Fibroblast of mammary gland (primary cell): Measurements from ENCODE around the gene GFI1B.

Experiments
- DNase-seq: peaks from one replicate; pipeline ENCODE4 v3.0.0-alpha.2; 2010; ENCODE audit warnings: low read depth
- H3K4me3 ChIP-seq: 2 replicates; pipeline ENCODE4 v1.5.1; 2011; ENCODE audit warnings: low read depth, mild to moderate bottlenecking, low read length, moderate library complexity; ENCODE audit not compliant: control insufficient read depth
- CTCF ChIP-seq: conservative IDR thresholded peaks from 2 replicates; pipeline ENCODE4 v1.5.1; 2011; ENCODE audit warnings: low read depth, low read length, inconsistent platforms; ENCODE audit not compliant: control insufficient read depth, insufficient read depth

The GFI1B gene

DNA sequence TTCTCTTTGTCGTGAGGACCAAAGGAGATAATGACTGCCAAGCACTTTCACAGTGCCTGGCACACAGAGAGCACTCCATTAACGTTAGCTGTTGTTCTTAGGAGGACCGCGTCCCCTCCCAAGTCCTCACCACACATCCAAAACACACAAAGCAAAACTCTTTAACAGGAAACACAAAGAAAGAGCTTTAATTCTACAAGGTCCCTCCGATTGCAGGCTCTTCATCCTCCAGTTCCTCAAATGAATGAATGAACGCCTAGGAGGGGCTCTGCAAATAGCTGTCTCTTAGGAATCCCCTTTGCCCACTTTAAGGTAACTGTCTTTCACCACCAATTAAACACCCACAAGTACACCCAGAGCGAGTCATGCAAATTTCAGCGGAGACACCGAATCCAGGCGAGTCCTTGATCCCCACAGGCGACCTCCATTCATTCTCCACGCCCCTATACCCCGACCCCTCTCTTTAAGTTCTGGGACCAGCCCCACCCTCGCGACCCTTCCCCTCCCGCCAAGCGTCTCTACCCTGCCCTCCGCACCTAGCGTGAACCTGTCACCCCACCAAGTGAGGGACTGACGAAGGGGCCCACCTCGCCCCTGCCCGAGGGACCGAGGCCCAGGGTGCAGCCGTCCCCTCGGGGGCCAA is 34.7 kb upstream of the GFI1B start:
- peak overlapping the region; percentile 94 for H3K4me3 ChIP-seq
- DNase-seq: peak; percentile 6
- no peak for TF ChIP-seq CTCF

DNA sequence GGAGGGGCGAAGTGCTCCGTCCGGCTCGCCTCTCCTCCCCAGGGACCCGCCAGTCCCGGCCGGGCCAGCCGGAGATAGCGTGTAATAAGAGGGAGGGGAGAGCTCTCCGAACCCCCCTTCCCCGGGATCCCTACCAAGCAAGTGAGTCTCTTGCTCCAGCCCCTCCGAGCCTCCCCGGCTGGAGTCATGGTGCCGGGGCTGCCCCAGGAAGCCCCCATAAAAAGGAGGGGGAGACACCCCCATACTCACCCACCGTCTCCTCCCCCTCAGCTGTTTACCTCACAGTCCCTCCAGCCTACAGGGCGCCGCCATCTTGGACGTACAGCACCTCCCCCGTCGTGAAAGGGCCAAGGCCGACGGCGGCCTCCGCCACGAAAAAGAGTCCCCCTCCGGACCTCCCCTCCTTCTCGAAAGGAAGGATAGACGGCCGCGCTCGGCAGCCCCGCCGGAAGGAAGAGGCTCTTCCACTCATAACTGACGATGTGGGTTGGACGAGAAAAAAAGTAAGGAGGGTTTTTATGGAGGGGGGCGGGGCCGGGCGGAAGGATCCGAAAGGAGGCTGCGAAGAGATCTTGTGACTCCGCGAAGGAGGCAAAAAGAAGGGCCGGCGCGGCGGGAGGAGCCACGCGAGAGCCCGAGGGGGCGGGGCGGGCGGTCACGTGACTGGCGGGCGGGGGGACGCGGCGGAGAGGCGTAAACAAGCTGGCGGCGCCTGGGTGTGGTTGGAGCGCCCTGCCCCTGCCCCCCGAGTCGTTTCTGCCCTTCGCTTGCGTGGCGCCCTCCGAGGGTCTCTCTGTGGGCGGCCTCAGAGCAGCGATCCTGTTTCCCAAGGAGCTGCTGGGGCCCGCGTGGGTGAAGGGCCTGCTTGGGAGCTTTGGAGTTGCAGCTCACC is 34.0 kb upstream of the GFI1B start, which contains the start of gene TSC1:
TSC1 (minus strand) TSS at position 323 of the 892 bp plus-strand sequence. CDS start 15,744 bp downstream, outside the sequence.
- TF ChIP-seq CTCF: no peak
- peak; percentile 92 for DNase-seq
- H3K4me3 ChIP-seq: peak within 1 kb of the TSS; percentile 94

DNA sequence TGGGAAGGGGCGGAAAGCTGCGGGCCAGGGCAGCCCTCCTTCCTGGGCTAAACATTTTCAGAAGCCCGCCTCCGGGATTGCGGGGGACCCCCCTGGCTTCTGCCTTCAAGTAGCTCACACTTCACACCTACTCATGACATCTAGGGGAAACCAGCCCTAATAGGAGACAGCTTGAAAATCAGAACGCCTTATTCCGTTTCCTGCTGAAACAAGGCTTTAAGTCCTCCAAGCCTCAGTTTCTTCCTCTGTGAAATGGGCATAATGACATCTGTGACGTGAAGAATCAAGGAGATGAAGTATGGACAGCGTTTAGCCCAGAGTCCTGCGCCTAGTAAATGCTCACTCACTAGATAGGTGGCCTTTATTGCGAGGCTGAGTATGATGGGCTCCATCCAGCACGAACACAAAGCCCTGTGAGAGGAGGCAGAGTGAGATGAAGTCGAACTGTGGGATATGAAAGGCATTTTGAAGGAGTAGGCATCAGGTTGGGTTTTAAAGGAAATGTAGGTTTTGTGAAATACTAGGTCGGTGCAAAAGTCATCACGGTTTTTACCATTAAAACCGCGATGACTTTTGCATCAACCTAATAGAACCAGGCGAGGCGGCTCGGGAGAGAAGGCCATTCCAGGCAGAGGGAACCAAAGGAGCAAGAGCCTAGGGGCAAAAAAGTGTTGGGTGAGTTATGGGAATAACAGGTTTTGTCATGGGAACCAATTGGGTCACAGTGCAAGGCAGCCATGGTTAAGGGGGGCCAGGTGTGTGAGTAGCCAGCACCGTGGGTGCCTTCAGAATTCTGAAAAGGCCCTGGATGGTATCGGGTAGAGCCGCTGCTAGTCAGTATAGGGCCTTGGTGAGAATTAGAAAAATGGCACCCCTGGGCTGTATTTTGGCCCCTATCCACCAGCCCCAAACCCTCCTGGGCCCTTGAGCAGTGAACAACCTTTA is 33.0 kb upstream of the GFI1B start:
- TF ChIP-seq CTCF: no peak
- H3K4me3 ChIP-seq: peak overlapping the region; percentile 64
- no peak for DNase-seq

DNA sequence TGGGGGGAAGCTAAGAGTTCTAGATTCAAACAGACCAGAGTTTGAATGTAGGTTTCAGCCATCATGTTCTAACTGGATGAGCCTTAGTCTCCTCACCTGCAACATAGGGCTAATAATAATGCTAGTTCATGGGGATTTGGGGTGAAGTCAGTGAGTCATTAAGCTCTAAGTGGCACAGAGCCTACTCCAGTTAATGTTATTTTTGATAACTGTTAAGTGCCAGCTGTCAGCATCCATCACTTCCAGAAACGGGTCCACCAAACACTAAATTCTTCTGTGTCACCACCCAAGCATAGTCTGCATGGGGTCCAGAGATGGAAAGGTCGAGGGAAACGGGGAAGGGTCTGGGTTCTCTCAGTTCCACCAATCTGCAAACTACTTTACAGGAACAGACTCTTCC is 32.3 kb upstream of the GFI1B start:
- DNase-seq: peak; percentile 7
- no peak overlapping the region for H3K4me3 ChIP-seq
- no peak for TF ChIP-seq CTCF

DNA sequence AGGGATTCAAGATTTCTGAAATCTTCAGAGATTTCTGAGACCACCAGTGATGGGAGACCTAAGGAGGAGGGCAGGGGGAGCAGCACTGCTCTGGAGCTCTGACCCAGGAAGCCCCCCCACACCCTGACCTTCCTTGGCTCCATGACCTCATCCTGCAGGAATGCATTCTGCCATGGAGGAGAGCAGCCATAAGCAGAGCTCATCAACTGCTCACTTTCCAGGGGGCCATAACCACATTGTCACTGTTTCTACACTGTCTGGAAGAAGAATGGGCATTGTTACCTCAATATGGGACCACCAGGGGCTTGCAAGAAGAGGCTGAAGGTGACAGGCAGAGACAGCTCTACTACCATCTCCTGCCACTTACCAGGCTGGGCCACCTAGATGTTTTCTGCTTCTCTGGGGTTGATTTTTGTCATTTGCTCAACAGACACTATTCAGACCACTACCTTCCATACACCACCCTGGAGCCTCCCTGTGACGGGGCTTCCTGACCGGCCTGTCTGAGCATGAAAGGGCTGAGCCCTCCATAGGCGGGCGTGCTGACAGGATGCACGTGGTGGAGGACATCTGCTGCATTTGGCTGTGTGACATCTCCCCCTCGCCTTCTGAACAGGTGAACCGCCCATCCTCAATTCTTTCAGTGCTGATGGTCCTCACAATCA is 31.7 kb upstream of the GFI1B start:
- no peak for TF ChIP-seq CTCF
- no peak overlapping the region for H3K4me3 ChIP-seq
- DNase-seq: peak; percentile 48

DNA sequence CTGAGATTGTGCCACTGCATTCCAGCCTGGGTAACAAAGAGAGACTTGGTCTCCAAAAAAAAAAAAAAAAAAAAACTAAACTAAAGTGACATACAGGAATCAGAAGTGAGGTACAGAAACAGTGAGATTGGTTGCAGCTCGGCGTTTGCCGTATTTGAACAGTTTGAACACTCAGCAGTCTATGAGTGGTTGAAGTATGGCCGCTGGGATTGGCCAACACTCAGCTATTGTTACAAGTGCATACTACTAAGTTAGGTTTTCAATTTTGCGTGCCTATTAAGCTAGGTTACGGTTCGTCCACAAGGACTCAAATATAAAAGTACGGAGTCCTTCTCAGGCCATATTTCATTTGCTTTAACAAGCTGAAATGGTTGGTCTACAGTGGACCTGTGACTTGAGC is 30.7 kb upstream of the GFI1B start:
- no peak for TF ChIP-seq CTCF
- H3K4me3 ChIP-seq: no peak overlapping the region
- no peak for DNase-seq
